ENCODE results near the gene DYDC1.
"Not testable (repeated sequence)": the region's sequence is repeated elsewhere in the genome, so short reads cannot be mapped to it uniquely, and the experiment has no call there.

Gene DYDC1

GRCh38 chr10:80344912-80345311, 11.6 kb downstream of the DYDC1 start:
- FAIRE-seq, result no peak
- no peak for DNase-seq (ENCODE audit: insufficient read length, low spot score)

GRCh38 chr10:80344276-80344675, 12.3 kb downstream of the DYDC1 start:
- DNase-seq (ENCODE audit: insufficient read length, low spot score), result no peak
- FAIRE-seq, result no peak

- no peak for FAIRE-seq
- DNase-seq (ENCODE audit: insufficient read length, low spot score), result no peak
Observed at GRCh38 chr10:80333983-80334382, 22.6 kb downstream of the DYDC1 start.

- no peak for FAIRE-seq
Observed at GRCh38 chr10:80324891-80325364, 31.6 kb downstream of the DYDC1 start.

GRCh38 chr10:80324086-80324485, 32.5 kb downstream of the DYDC1 start:
- DNase-seq (ENCODE audit: insufficient read length, low spot score) (peak; percentile 69), FAIRE-seq (peak; percentile 23)

More at GRCh38 chr10:80324891-80325364, 31.6 kb downstream of the DYDC1 start:
- no peak for DNase-seq (ENCODE audit: insufficient read length, low spot score)

GRCh38 chr10:80323311-80323710, 33.2 kb downstream of the DYDC1 start:
- no peak for DNase-seq (ENCODE audit: insufficient read length, low spot score)
- FAIRE-seq, result no peak

- DNase-seq (ENCODE audit: insufficient read length, low spot score), result no peak
- FAIRE-seq, result no peak
Observed at GRCh38 chr10:80322711-80323110, 33.8 kb downstream of the DYDC1 start.

GRCh38 chr10:80322158-80322557, 34.4 kb downstream of the DYDC1 start:
- no peak for FAIRE-seq

GRCh38 chr10:80321183-80321582, 35.4 kb downstream of the DYDC1 start:
- DNase-seq (ENCODE audit: insufficient read length, low spot score) (no peak), FAIRE-seq (no peak)

More at GRCh38 chr10:80322158-80322557, 34.4 kb downstream of the DYDC1 start:
- no peak for DNase-seq (ENCODE audit: insufficient read length, low spot score)

GRCh38 chr10:80320377-80320776, 36.2 kb downstream of the DYDC1 start:
- FAIRE-seq (no peak), DNase-seq (ENCODE audit: insufficient read length, low spot score) (no peak)

- peak; percentile 16 for FAIRE-seq
- DNase-seq (ENCODE audit: insufficient read length, low spot score), result no peak
Observed at GRCh38 chr10:80319725-80320290, 36.7 kb downstream of the DYDC1 start.

GRCh38 chr10:80319318-80319717, 37.2 kb downstream of the DYDC1 start:
- no peak for DNase-seq (ENCODE audit: insufficient read length, low spot score)

GRCh38 chr10:80318742-80319141, 37.8 kb downstream of the DYDC1 start:
- FAIRE-seq (no peak), DNase-seq (ENCODE audit: insufficient read length, low spot score) (no peak)

More at GRCh38 chr10:80319318-80319717, 37.2 kb downstream of the DYDC1 start:
- FAIRE-seq, result no peak

- FAIRE-seq (no peak), DNase-seq (ENCODE audit: insufficient read length, low spot score) (no peak)
Observed at GRCh38 chr10:80315391-80315790, 41.2 kb downstream of the DYDC1 start.

- DNase-seq (ENCODE audit: insufficient read length, low spot score) (no peak), FAIRE-seq (no peak)
Observed at GRCh38 chr10:80313523-80313922, 43.0 kb downstream of the DYDC1 start.

- DNase-seq (ENCODE audit: insufficient read length, low spot score); FAIRE-seq: not testable (repeated sequence)
Observed at GRCh38 chr10:80305989-80306388, 50.6 kb downstream of the DYDC1 start.

- DNase-seq (ENCODE audit: insufficient read length, low spot score), result no peak
- FAIRE-seq, result no peak
Observed at GRCh38 chr10:80296942-80297341, 59.6 kb downstream of the DYDC1 start.

- DNase-seq (ENCODE audit: insufficient read length, low spot score), result no peak
- FAIRE-seq, result no peak
Observed at GRCh38 chr10:80292607-80293239, 63.8 kb downstream of the DYDC1 start.

- no peak for DNase-seq (ENCODE audit: insufficient read length, low spot score)
- FAIRE-seq, result no peak
Observed at GRCh38 chr10:80290474-80291220, 65.9 kb downstream of the DYDC1 start.

- FAIRE-seq (no peak), DNase-seq (ENCODE audit: insufficient read length, low spot score) (peak; percentile 33)
Observed at GRCh38 chr10:80289451-80290287, 66.9 kb downstream of the DYDC1 start, which contains the start of gene MAT1A. Gene MAT1A, minus strand, starts transcription at chr10:80289658. Its CDS starts 235 bp downstream, at chr10:80289423.

GRCh38 chr10:80288849-80289248, 67.7 kb downstream of the DYDC1 start:
- no peak for FAIRE-seq

More at GRCh38 chr10:80288849-80289248, 67.7 kb downstream of the DYDC1 start:
- DNase-seq (ENCODE audit: insufficient read length, low spot score), result no peak

All from HTR-8/SVneo (cell line).